SK-N-SH (cell line): ENCODE measurements around the gene TBL1XR1.

Experiments
- CTCF ChIP-seq: fragments of 200-600 bp; sonication (generic); IDR thresholded peaks from 2 replicates; pipeline ENCODE4 v1.6.1; 2017; ENCODE audit warnings: antibody characterized with exemption, mild to moderate bottlenecking, moderate library complexity
- FOXM1 ChIP-seq: IDR thresholded peaks from 2 replicates; pipeline ENCODE4 v1.4.0; 2012; ENCODE audit warnings: low read depth, mild to moderate bottlenecking
- MAX ChIP-seq: IDR thresholded peaks from 2 replicates; pipeline ENCODE4 v1.4.0; 2012; ENCODE audit warnings: low read depth
- POLR2AphosphoS5 ChIP-seq: IDR thresholded peaks from 2 replicates; pipeline ENCODE4 v1.6.1; 2012; ENCODE audit warnings: low read depth, low read length
- RFX5 ChIP-seq: IDR thresholded peaks from 2 replicates; pipeline ENCODE4 v1.6.1; 2012; ENCODE audit warnings: mild to moderate bottlenecking, improper control_type of control experiment, low read length

DNA sequence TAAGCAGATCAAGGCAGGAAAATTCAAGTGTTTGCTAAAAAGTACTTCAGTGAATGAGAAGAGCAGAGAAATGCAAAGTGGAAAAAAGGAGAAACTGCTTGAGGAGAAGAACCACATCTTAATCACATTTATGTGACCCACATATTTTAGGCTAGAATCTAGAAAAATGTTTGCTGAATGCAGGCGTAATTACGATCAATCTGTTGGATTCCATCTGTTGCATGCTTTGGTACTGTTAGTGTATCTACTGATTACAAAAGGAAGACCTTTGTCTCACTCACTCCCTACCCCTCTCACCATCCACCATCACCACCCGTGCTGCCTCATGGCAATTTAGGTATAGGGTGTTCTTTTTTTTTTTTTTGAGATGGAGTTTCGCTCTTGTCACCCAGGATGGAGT lies 9.7 kb upstream of the TBL1XR1 start:
- TF ChIP-seq RFX5 (no peak), MAX (no peak), POLR2AphosphoS5 (no peak), CTCF (no peak), FOXM1 (no peak)
